Activated CD8-positive, alpha-beta memory T cell treated with anti-CD3 and anti-CD28 coated beads for 36 hours (primary cell): Measurements from ENCODE around the gene CARD11. TPM values are rescaled to one million over a fixed set of nuclear protein-coding genes. Genes with fewer than 3 reads are reported as not detected.

Source experiments
- CTCF ChIA-PET: fragments of 350-600 bp; sonication (Branson Sonifier 250); formaldehyde crosslinking; loops from one replicate; lab custom pipeline; 2021; ENCODE audit warnings: antibody characterized with exemption; lab: Charles Lee
- POLR2A ChIA-PET: fragments of 350-600 bp; sonication (Branson Sonifier 250); formaldehyde crosslinking; loops from one replicate; lab custom pipeline; 2021; ENCODE audit warnings: antibody characterized with exemption; lab: Charles Lee
- total RNA-seq, 2 experiments: library from RNA; stranded (reverse); gene quantifications; one replicate each; pipeline ENCODE4 v1.2.3, GENCODE V29; 2021

CARD11 gene
- 10 to 100 TPM; 82.5 to 85.4 TPM for total RNA-seq

- ChIA-PET POLR2A (interaction anchor here (0.6 to 2.4 kb wide), 5 partner anchors 13 to 150 kb away, joined by 3 to 7 read pairs (median 3); no protein-coding TSS in a partner anchor), CTCF (interaction anchor here (1.1 kb wide), 1 partner anchor 19 kb away, joined by 3 read pairs; no protein-coding TSS in a partner anchor)
Measured at GRCh38 chr7:3043544-3044371, at the start of gene CARD11. CARD11 (minus strand) TSS chr7:3043867; CDS start chr7:2958506, 85,361 bp downstream.

- CTCF ChIA-PET: interaction anchor here (0.8 to 4.6 kb wide), 11 partner anchors 9 to 199 kb away, joined by 3 to 45 read pairs (median 4); no protein-coding TSS in a partner anchor
- POLR2A ChIA-PET: interaction anchor here (0.6 to 2.6 kb wide), 8 partner anchors 11 to 681 kb away, joined by 3 to 16 read pairs (median 3); no protein-coding TSS in a partner anchor
Measured at GRCh38 chr7:3092468-3092867, 48.8 kb upstream of the CARD11 start.

GRCh38 chr7:3091631-3092030, 48.0 kb upstream of the CARD11 start:
- ChIA-PET CTCF (interaction anchor here (0.8 to 4.6 kb wide), 8 partner anchors 12 to 139 kb away, joined by 3 to 45 read pairs (median 6); no protein-coding TSS in a partner anchor), POLR2A (interaction anchor here (0.6 to 2.6 kb wide), 4 partner anchors 12 to 681 kb away, joined by 3 to 16 read pairs (median 8); no protein-coding TSS in a partner anchor)

GRCh38 chr7:3089493-3089892, 45.8 kb upstream of the CARD11 start:
- ChIA-PET POLR2A (interaction anchor here (0.7 kb wide), 1 partner anchor 371 kb away, joined by 3 read pairs; no protein-coding TSS in a partner anchor), CTCF (interaction anchor here (1.2 to 4.6 kb wide), 9 partner anchors 17 to 65 kb away, joined by 4 to 45 read pairs (median 5); no protein-coding TSS in a partner anchor)

- ChIA-PET POLR2A (interaction anchor here (0.5 kb wide), 1 partner anchor 456 kb away, joined by 4 read pairs; no protein-coding TSS in a partner anchor), CTCF (interaction anchor here (0.7 to 1.1 kb wide), 4 partner anchors 9 to 31 kb away, joined by 4 to 7 read pairs (median 4); no protein-coding TSS in a partner anchor)
Measured at GRCh38 chr7:3087243-3087755, 43.6 kb upstream of the CARD11 start.

GRCh38 chr7:3083350-3083749, 39.7 kb upstream of the CARD11 start:
- ChIA-PET CTCF (interaction anchor here (1.2 kb wide), 2 partner anchors 9 to 14 kb away, joined by 3 read pairs; no protein-coding TSS in a partner anchor), POLR2A (no interaction called here)

GRCh38 chr7:3082831-3083230, 39.2 kb upstream of the CARD11 start:
- CTCF ChIA-PET: interaction anchor here (1.2 kb wide), 1 partner anchor 14 kb away, joined by 3 read pairs; no protein-coding TSS in a partner anchor
- POLR2A ChIA-PET: no interaction called here

- ChIA-PET CTCF (interaction anchor here (1.2 kb wide), 1 partner anchor 13 kb away, joined by 3 read pairs; no protein-coding TSS in a partner anchor), POLR2A (no interaction called here)
Measured at GRCh38 chr7:3082386-3082785, 38.7 kb upstream of the CARD11 start.

- POLR2A ChIA-PET: no interaction called here
- CTCF ChIA-PET: no interaction called here
Measured at GRCh38 chr7:3080106-3080505, 36.4 kb upstream of the CARD11 start.

- ChIA-PET POLR2A (no interaction called here), CTCF (no interaction called here)
Measured at GRCh38 chr7:3078514-3078913, 34.8 kb upstream of the CARD11 start.

- POLR2A ChIA-PET: no interaction called here
- CTCF ChIA-PET: no interaction called here
Measured at GRCh38 chr7:3076700-3077099, 33.0 kb upstream of the CARD11 start.

GRCh38 chr7:3076163-3076562, 32.5 kb upstream of the CARD11 start:
- POLR2A ChIA-PET: no interaction called here
- CTCF ChIA-PET: interaction anchor here (0.6 kb wide), 1 partner anchor 59 kb away, joined by 3 read pairs; no protein-coding TSS in a partner anchor

GRCh38 chr7:3075441-3075840, 31.8 kb upstream of the CARD11 start:
- CTCF ChIA-PET: no interaction called here
- POLR2A ChIA-PET: no interaction called here

GRCh38 chr7:3074459-3074821, 30.8 kb upstream of the CARD11 start:
- POLR2A ChIA-PET: no interaction called here
- CTCF ChIA-PET: no interaction called here

GRCh38 chr7:3073763-3074458, 30.2 kb upstream of the CARD11 start:
- ChIA-PET CTCF (no interaction called here), POLR2A (interaction anchor here (0.5 kb wide), 1 partner anchor 37 kb away, joined by 3 read pairs; no protein-coding TSS in a partner anchor)

GRCh38 chr7:3070908-3071307, 27.2 kb upstream of the CARD11 start:
- ChIA-PET CTCF (no interaction called here), POLR2A (no interaction called here)

GRCh38 chr7:3069771-3070449, 26.2 kb upstream of the CARD11 start:
- CTCF ChIA-PET: interaction anchor here (0.6 to 2.1 kb wide), 5 partner anchors 18 to 204 kb away, joined by 3 to 9 read pairs (median 3); no protein-coding TSS in a partner anchor
- POLR2A ChIA-PET: interaction anchor here (0.6 kb wide), 1 partner anchor 93 kb away, joined by 4 read pairs; no protein-coding TSS in a partner anchor

GRCh38 chr7:3068530-3068929, 24.9 kb upstream of the CARD11 start:
- ChIA-PET CTCF (interaction anchor here (0.6 to 2.1 kb wide), 4 partner anchors 22 to 174 kb away, joined by 3 to 9 read pairs (median 4); no protein-coding TSS in a partner anchor), POLR2A (no interaction called here)
